Uterus (tissue), 4 donors: ENCODE measurements around the gene ABCE1. TPM values are rescaled to one million over a fixed set of nuclear protein-coding genes. Genes with fewer than 3 reads are reported as not detected.
A peak's percentile ranks its signal among the peaks of the same experiment; 100 is the strongest.

Source experiments
- DNase-seq, 2 donors: peaks; one replicate each; pipeline ENCODE4 v3.0.0-alpha.2; 2019 to 2020
- H3K27ac ChIP-seq, 2 donors: fragments of 200-600 bp; sonication (generic); 1 replicate in 1 of 2; 2 replicates in 1 of 2; pipeline ENCODE4 v1.5.1; 2016 to 2018
- H3K27me3 ChIP-seq, 2 donors: fragments of 200-600 bp; sonication (generic); one replicate each; pipeline ENCODE4 v1.5.1; 2018 to 2019; ENCODE audit warnings: control low read depth in 1 of 2
- H3K36me3 ChIP-seq, 2 donors: fragments of 200-600 bp; sonication (generic); one replicate each; pipeline ENCODE4 v1.5.1; 2019; ENCODE audit warnings: control low read depth in 1 of 2
- H3K4me1 ChIP-seq, 2 donors: fragments of 200-600 bp; sonication (generic); one replicate each; pipeline ENCODE4 v1.5.1; 2018 to 2019; ENCODE audit warnings: control low read depth in 1 of 2
- H3K4me3 ChIP-seq, 2 donors: fragments of 200-600 bp; sonication (generic); 1 replicate in 1 of 2; 2 replicates in 1 of 2; pipeline ENCODE4 v1.5.1; 2018 to 2019; ENCODE audit warnings: mild to moderate bottlenecking in 1 of 2
- H3K9me3 ChIP-seq, 2 donors: fragments of 200-600 bp; sonication (generic); one replicate each; pipeline ENCODE4 v1.5.1; 2019; ENCODE audit warnings: control low read depth in 1 of 2
- CTCF ChIP-seq, 4 experiments: fragments of 200-600 bp in 2 of 4; fragments of 450-650 bp in 2 of 4; sonication (generic) in 2 of 4; IDR thresholded peaks; one replicate each; pipeline ENCODE4 v1.5.1; 2016 to 2019; ENCODE audit warnings: antibody characterized with exemption in 4 of 4, mild to moderate bottlenecking in 2 of 4, moderate library complexity in 1 of 4
- POLR2A ChIP-seq, 2 donors: fragments of 450-650 bp; IDR thresholded peaks; one replicate each; pipeline ENCODE4 v1.6.1; 2016; ENCODE audit warnings: antibody characterized with exemption in 2 of 2, mild to moderate bottlenecking in 1 of 2, moderate library complexity in 1 of 2
- intact Hi-C: fragments of 100-400 bp; cut with DNase I; formaldehyde crosslinking; loops from one replicate; pipeline ENCODE4 v1.15.1; 2023; ENCODE audit warnings: low total_unique reads
- total RNA-seq, 4 donors: library from RNA; depleted of rRNA in 3 of 4; stranded (reverse); fragments of >200 nt in 3 of 4; gene quantifications; one replicate each; pipeline versions ENCODE4 v1.1.0 to v1.2.4, GENCODE V29; 2014 to 2023
- donor health status: DM: yes; HTN: yes; CAD: no.

Gene ABCE1
- 100 to 1,000 TPM in 1 of 4 donors, 10 to 100 TPM in 3; 53.2 to 135 (median 83.5) TPM for total RNA-seq

GRCh38 chr4:145097821-145098674 lies at the start of gene ABCE1, which contains the start of gene ANAPC10:
TSS of gene ABCE1 (plus strand) at chr4:145098311. CDS start at chr4:145104413, 6,102 bp downstream.
TSS of gene ANAPC10 (minus strand) at chr4:145098196. CDS start at chr4:145096099, 2,097 bp downstream.
- Histone ChIP-seq H3K4me1 (peaks cover 5 to 7% of the 10 kb centered on the region in 2 donors), H3K27ac (peak within 1 kb of the TSS; percentile 84 to 93), H3K9me3 (no peaks in the 10 kb centered on the region), H3K4me3 (peak within 1 kb of the TSS; percentile 72 to 85), H3K36me3 (no peaks in the 10 kb centered on the region), H3K27me3 (no peaks in the 10 kb centered on the region)
- intact Hi-C loops, result no loop called here
- DNase-seq, result peak; percentile 92 to 96
- TF ChIP-seq POLR2A (IDR thresholded peaks at IDR 0.05) (peak in 1 of 2 donors; percentile 61), CTCF (IDR thresholded peaks at IDR 0.05) (peak in 3 of 4 experiments; percentile 14 to 28 (median 14))

GRCh38 chr4:145048817-145049216 lies 49.3 kb upstream of the ABCE1 start:
- Histone ChIP-seq H3K36me3 (no peaks in the 10 kb centered on the region), H3K9me3 (no peaks in the 10 kb centered on the region), H3K4me3 (no peak overlapping the region), H3K4me1 (no peaks in the 10 kb centered on the region), H3K27ac (no peak overlapping the region), H3K27me3 (no peaks in the 10 kb centered on the region)
- intact Hi-C loops, result no loop called here
- DNase-seq, result no peak
- no peak for TF ChIP-seq POLR2A (IDR thresholded peaks at IDR 0.05)
- TF ChIP-seq CTCF (IDR thresholded peaks at IDR 0.05), result no peak

- H3K4me3 ChIP-seq, result no peak overlapping the region
- no peak for TF ChIP-seq POLR2A (IDR thresholded peaks at IDR 0.05)
- TF ChIP-seq CTCF (IDR thresholded peaks at IDR 0.05), result no peak
- intact Hi-C loops, result no loop called here
- no peaks in the 10 kb centered on the region for H3K4me1 ChIP-seq
- no peaks in the 10 kb centered on the region for H3K9me3 ChIP-seq
- DNase-seq, result no peak
- H3K36me3 ChIP-seq, result no peaks in the 10 kb centered on the region
- no peak overlapping the region for H3K27ac ChIP-seq
- H3K27me3 ChIP-seq, result no peaks in the 10 kb centered on the region
These were observed 48.9 kb upstream of the ABCE1 start for GRCh38 chr4:145049241-145049640.

GRCh38 chr4:145055533-145056257 lies 42.4 kb upstream of the ABCE1 start:
- Histone ChIP-seq H3K4me3 (no peak overlapping the region), H3K27ac (no peak overlapping the region), H3K36me3 (no peaks in the 10 kb centered on the region), H3K27me3 (no peaks in the 10 kb centered on the region), H3K4me1 (no peaks in the 10 kb centered on the region), H3K9me3 (no peaks in the 10 kb centered on the region)
- intact Hi-C loops, result no loop called here
- DNase-seq, result no peak
- TF ChIP-seq CTCF (IDR thresholded peaks at IDR 0.05) (no peak), POLR2A (IDR thresholded peaks at IDR 0.05) (no peak)
